HPDE6-E6E7 (cell line): ENCODE results near the gene PARD3.

Experiments used
- DNase-seq: peaks from one replicate; pipeline ENCODE4 v3.0.0; 2011; ENCODE audit warnings: missing footprints; ENCODE audit errors: extremely low spot score

Gene PARD3

DNA sequence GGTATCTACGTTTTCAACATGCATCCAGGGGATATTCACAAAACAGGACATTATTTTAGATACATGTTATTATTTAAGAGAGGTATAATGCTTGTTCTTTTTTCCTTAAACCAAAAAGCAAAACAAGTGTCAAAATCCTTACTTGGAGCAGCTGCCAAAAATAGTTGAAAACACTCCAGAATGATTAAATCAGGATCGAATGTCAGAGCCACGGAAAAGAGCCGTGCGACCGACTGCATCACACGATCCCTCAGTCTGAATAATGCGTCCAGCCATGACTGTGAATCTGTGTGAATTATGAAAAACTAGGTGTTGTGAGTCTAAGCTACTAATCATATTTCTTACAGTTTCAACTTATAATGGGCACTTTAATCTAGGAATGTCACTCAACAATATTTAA is 126.0 kb downstream of the PARD3 start:
- DNase-seq = no peak

DNA sequence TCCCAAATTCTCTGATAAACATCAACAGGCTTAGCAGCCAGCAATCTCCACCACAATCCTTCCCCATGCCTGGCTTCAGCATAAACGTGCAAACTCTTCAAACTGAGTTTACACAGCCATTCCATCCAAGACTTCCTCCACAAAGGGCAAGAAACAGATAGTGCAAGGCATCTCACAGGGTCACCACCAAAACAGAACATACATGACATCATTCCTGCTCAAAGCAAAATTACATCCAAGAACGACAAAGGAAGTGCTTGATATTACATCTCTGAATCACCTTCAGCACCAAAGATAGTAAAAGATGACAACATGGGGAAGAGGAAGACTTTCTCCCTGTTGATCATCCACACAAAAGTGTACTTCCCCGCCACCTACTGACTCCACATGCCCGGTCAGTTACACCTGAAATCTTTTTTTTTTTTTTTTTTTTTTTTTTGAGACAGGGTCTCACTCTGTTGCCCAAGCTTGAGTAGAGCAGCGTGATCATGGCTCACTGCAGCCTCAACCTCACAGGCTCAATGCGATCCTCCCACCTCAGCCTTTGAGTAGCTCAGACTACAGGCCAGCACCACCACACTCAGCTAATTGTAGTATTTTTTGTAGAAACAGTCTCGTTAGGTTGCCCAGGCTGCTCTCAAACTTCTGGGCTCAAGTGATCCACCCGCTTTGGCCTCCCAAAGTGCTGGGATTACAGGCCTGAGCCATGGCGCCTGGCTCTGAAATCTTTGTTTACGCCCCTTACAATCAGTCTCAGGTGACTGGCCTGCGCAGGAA is 127.5 kb downstream of the PARD3 start:
- DNase-seq = no peak

DNA sequence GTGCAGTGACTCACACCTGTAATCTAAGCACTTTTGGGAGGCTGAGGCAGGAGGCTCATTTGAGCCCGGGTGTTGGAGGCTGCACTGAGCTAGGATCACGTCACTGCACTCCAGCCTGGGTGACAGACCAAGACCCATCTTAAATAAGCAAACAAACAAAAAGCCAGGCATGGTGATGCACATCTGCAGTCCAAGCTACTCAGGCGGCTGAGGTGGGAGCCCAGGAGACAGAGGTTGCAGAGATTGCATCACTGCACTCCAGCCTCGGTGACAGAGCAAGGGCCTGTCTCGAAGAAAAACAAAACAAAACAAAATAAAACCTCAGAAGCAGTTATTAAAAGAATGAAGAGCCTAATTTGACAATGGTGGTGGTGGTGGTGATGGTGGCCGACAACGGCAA is 132.5 kb downstream of the PARD3 start:
- DNase-seq = no peak

DNA sequence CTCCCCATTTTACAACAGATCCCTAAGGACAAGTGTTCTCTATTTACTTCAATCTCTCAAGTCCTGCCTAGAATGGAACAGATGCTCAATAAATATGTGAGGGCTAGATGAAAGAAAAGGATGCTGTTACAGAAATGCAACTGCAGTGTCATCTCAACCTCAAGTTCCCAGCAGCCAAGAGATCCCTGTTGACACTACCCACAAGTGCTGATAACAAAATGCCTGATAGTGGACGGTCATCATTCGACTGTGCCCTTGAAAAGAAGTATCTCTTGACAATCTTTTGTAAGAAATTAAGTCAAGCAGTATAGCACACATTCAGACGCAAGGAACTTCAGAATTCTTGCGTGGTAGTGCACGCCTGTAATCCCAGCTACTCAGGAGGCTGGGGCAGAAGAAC is 133.2 kb downstream of the PARD3 start:
- no peak for DNase-seq

DNA sequence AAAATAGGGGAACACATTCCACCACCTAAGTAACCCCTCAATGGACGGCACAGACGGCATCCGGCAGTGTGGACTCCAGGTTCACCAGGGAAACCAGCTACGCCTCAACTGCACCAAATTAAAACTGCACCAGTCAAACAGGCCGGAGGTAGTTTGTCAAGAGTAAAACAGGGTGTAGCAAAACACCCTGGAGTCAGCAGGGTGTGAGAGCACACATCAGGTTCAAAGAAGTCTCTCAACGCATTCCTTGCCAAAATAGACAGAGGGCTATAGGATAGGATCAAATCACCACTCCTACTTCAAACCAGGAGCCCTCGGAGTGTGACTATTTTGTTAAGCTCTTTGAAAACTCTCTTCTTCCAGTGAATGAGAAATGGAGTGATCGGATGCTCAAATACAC is 135.9 kb downstream of the PARD3 start:
- DNase-seq = no peak

DNA sequence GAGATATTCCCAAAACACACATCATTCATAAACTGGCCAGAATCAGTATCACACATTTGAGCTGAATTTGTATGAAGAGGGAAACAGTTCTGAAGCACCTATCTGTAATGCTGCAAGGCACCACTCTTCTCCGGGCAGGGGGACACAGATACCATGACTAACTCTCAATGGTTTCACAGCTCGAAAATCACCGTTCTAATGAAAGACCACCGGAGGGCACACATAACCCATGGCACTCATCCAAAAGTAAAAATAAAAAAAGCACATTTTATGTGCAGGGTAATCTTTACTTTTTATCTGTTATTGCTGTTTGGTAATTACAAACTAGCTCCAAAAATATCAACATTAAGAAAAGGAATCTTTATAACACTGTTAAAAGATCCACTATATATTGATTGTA is 137.5 kb downstream of the PARD3 start:
- DNase-seq = no peak

DNA sequence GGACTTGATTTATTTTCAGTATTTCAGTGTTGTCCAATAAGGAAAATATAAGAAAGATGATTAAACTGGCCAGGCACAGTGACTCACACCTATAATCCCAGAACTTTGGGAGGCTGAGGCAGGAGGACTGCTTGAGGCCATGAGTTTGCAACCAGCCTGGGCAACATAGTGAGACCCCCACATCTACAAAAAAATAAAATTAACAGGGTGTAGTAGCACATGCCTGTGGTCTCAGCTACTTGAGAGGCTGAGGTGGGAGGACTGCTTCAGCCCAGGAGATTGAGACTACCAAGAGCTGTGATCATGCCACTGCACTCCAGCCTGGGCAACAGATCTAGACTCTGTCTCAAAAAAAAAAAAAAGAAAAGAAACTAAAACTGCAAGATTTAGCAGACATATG is 138.0 kb downstream of the PARD3 start:
- DNase-seq = no peak

DNA sequence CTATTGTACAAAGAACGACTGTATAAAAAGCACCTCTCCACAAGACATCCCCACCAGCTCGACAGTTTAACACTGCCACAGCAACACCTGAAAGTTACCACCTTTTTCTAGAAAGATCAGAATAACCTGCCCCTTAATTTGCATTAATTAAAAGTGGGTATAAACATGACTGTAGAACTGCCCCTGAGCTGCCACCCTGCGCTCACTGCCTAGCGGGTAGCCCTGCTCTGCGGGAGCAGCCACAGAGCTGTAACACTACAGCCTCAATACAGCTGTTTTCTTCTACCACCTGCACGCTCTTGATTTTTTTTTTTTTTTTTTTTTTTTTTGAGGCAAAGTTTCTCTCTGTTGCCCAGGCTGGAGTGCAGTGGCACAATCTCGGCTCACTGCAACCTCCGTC is 140.9 kb downstream of the PARD3 start:
- DNase-seq = no peak

DNA sequence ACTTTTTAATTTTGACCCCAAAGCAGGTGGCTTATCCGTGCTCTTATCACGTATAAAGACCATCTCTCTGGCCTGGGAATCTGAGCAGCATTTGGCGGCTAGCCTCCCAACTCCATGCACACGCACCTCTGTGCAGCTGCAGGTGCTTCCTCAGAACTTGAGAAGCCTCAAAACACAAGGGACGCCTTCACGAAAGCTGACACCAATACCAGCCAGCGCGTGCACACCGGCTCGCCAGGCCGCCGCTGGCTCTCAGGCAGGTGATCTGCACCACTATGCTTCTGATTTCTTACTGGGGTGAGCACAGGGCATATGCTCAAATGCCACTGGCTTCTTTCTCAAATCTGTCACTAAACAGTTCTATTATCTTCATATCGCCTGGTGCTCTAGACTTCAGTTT is 145.0 kb downstream of the PARD3 start:
- DNase-seq = no peak

DNA sequence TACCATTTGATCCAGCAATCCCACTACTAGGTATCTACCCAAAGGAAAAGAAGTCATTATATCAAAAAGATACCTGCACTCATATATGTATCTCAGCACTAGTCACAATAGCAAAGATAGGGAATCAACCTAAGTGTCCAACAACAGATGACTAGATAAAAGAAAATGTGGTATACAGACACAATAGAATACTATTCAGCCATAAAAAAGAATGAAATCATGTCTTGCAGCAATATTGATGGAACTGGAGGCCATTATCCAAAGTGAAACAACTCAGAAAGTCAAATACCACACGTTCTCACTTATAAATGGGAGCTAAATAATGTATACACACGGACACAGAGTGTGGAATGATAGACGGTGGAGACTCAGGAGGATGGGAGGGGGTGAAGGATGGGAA is 146.0 kb downstream of the PARD3 start:
- no peak for DNase-seq

DNA sequence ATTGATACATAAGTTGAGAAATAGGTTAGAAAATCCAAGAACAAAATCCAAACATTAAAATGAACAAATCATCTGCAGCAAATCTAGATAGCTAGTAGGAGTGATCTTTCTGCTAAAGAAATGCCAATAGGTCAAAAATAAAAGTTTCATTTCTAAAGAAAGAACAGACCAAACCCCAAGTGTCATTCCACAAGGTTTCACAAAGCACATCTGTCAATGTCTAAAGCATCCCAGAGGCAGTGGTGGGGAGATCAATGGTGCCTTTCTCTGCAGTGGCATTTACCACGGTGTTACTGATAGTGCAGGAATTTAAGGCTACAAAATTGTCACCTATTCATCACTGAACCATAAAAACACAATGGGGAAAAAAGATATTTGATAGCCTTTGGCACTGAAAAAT is 147.9 kb downstream of the PARD3 start:
- DNase-seq = no peak

DNA sequence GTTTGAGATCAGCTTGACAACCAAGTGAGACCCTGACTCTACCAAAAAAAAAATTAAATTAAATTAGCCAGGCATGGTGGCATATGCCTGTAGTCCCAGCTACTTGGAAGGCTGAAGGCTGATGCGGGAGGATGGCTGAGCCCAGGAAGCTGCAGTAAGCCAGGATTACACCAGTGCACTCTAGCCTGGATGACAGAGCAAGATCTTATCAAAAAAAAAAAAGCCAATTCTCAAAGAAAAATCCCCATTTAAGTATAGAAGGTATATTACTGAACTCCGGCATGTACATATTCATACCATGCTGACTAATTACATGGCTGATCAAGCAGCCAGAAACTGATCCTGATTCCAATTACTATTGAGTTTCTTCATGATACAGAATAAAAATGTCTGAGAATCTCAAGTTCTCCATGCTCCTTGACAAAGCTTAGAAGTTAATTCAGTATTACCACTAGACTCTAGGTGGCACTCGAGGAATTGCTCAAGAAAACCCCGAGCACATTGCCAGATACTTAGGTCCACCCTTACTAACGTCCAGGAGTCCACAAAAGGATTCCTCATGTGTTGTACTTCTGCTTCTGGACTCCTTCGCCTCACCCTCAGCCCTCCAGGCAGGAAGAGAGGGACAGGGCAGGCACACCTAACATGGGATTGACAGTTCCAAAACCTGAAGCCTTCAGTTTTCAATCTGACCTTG is 148.9 kb downstream of the PARD3 start:
- DNase-seq = peak; percentile 36

DNA sequence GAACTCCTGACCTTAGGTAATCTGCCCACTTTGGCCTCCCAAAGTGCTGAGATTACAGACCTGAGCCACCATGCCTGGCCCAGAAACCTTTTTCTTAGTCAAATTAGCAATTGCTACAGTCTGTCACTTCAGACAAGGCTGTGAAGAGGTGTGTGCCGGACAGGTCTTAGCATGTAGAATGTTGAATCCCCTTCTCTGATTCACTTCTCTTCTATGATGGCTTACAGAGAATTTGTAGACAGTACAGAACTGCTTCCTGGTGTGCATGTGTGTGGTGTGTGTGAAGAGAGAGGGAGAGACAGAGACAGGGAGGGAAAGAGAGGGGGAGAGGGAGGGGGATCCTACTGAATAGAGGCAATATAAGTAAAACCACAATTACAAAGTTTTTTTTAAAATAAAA is 150.4 kb downstream of the PARD3 start:
- peak; percentile 40 for DNase-seq

DNA sequence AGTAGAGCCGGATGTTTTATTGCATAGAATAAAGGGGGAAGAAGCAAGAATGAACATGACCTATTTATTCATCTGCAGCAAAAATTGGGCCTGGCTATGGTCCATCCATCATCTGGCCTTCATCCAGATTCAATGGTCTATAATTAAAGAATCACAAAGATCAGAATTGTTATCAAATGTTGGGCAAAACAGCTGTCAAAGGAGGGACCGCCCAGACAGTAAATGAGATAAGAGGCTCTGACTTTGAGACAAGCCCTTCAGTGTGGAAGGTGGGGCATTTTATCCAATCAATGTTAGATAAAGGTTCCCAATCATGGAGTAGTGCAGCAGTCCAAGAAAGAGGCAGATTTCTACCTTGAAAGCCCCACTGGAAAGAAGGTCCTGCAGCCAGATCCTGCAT is 153.5 kb downstream of the PARD3 start:
- DNase-seq = no peak

DNA sequence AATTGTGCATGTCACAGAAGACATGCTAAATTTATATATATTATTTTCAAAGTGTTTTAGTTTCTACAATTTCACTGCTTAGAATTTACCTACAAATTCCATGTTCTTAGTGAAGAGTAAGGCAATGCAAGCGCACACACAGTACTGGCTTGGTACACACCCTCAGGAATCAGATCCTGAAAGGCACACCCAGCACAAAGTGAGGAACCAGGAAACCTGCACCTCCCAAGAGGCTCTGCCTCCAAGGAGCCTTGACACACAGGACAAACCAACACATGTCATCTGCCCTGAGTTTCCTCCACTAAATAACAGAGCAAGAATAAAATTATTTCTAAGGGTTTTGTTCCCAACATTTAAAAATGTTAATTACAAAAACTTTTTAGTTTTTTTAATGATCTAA is 156.2 kb downstream of the PARD3 start:
- no peak for DNase-seq

DNA sequence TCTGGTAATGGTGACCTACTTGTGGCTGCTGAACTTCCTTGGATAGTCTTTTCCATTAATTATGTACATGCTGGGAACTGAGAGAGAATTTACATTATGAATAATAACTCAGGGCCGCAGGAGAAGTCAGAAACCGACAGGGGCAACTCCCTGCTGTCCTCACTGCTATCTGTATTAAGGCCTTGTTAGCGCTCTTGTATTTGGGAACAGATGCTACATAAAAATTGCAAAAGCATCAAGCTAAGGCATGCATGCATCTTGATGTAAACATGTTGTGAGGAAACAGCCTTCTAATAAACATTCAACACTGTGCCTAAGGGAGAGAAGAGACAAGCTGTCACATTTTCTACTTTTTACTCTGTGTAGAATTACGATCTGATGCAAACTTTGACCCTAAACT is 158.4 kb downstream of the PARD3 start:
- no peak for DNase-seq

DNA sequence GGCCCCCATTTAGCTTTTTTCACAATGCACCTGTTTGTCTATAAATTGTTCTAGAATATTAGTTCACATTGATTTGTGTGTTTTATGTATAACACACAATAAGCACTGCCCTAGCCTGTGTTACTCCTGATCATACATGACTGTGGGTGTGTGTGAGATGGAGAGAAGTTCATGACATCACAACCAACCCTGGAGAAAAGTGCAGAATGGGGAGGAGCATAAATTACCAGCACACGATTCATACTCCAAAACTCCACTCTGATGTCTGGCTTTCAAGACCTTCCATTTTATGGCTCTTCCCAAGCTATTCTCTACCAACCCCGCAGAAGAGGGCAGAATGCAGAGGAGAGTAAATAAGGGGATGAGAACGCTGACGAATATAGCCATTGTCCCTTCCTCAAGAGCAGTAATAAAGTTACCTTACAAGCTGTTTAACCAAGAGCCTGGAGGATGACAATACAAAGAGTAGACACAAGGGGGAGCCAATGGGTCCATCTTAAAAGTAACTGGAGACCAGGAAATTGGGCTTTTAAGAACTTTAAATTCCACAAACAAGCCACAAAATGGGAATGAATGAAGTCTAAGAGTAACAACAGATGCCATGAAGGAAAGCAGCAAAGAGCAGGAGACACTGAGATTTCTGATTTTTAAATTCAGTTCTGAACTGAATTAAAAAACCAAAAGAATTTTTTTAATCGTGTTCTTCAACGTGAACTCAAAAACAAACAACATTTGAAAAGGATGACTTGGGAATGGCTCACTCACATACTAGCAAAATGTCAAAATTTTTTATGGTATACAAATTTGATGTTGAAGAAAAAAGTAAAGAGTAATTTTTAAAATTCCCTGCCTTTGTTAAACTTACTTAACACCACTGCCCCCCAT is 159.6 kb downstream of the PARD3 start:
- DNase-seq = no peak

DNA sequence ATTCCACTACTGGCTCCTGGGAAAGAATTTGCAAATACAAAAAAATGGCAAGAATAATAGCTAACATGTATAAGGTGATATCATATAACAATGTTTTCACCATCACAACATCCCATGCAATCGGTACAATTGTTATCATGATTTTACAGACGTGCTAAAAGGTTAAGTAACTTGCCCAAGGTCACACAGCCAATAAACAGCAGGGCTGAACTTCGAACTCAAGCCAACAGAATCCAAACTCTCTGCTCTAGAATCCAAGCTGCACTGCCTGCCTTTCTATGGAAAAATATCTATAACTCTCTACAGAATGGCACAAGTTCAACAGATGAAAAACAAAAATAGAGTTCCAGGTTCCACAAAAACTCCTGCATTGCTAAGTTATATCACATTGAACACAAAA is 160.9 kb downstream of the PARD3 start:
- no peak for DNase-seq

DNA sequence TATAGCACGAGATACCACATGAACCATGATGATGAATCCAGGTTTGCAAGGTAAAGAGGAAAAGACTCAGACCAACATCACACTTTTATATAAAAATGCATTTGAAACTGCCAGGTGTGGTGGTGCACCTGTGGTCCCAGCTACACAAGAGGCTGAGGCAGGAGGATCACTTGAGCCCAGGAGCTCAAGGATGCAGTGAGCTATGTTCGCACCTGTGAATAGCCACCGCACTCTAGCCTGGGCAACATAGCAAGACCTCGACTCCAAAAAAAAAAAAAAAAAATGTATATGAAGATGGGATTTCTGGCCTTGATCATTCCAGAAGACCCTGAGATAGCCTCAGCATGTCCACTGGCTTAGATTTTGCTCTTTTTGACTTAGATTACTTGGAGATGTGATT is 161.6 kb downstream of the PARD3 start:
- DNase-seq = no peak

DNA sequence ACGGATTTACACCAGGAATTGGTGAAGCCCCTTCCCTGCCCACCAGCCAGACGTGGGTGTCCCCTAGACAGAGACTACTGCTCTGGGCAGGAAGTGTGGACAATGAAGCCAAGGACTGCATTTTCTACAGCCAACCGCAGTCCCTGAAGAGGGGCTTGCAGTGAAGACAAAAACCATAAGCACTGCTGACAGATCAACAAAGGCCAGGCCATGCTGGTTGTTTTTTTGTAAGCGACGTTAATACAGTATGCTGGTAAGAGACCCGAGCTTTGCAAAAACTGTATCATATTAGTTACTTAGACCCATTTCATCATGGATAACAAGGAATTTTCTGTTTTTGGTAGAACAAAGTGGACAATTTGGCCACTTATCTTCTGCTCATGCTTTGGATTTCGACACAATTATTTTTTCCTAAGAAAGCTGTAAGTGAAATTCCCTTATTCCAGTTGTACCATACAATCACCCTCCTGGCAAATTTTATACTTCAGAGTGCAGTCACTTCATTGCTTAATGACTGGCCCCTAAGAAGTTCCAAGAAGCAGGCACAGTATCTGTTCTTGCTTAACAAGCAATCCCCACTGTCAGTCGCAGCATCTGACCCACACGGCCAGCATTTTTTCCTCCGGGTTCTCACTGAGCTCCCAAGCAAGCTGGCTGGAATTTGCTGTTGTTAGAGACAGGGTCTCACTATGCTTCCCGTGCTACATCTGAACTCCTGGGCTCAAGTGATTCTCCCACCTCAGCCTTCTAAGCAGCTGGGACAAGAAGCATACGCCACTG is 163.5 kb downstream of the PARD3 start:
- DNase-seq = no peak

DNA sequence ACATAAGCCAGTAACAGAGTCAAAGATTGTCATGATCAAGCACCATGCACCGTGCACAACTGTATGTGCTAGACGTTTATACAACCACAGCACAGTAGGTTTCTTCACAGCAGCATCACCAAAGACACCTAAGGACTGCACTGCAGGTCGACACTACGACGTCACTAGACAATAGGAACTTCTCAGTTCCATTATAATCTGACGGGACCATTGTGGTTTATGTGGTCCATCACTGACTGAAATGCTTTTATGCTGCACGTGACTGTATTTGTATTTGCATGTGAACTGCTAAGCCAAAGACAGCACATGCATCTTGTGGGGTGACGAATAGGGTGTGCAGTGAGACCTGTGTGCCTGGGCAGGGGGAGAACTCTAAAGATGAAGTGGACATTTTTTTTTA is 164.9 kb downstream of the PARD3 start:
- no peak for DNase-seq

DNA sequence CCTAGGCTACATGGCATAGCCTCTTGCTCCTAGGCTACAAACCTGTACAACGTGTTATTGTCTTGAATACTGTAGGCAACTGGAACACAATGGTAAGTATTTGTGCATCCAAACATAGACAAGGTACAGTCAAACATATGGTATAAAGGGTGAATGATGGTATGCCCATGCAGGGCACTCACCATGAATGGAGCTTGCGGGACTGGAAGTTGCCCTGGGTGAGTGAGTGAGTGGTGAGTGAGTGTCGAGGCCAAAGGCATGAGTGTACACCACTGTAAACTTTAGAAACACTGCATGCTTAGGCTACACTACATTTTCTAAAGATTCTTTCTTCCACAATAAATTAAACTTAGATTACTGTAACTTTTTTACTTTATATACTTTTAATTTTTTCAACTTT is 165.7 kb downstream of the PARD3 start:
- DNase-seq = no peak
